Measurements from ENCODE around the gene NEU3. TPM values are rescaled to one million over a fixed set of nuclear protein-coding genes. Genes with fewer than 3 reads are reported as not detected.

Gene NEU3
- total RNA-seq, 6 donors from 2014 or later: 6.2 to 36.7 (median 11.5) TPM

DNA sequence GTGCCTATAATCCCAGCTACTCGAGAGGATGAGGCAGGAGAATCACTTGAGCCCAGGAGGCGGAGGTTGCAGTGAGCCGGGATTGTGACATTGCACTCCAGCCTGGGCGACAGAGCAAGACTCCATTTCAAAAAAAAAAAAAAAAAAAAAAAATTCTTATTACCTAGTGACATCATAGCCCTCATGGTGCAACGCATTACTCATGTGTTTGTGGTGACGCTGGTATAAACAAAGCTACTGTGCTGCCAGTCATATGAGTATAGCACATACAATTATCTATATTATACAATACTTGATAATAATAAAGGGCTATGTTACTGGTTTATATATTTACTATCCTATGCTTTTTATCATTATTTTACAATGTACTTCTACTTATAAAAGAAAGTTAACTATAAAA lies 66.8 kb downstream of the NEU3 start:
- Histone ChIP-seq H3K27ac (no peak overlapping the region), H3K27me3 (no peaks in the 10 kb centered on the region), H3K4me1 (no peaks in the 10 kb centered on the region), H3K9me3 (peaks cover 0 to 6% (median 2%) of the 10 kb centered on the region in 4 donors), H3K4me3 (no peak overlapping the region), H3K36me3 (no peaks in the 10 kb centered on the region)
- 83 to 89% methylated on average over 6 of the region's 6 CpGs for WGBS, 2 donors
- TF ChIP-seq POLR2A (IDR thresholded peaks at IDR 0.05) (no peak), POLR2AphosphoS5 (IDR thresholded peaks at IDR 0.05) (no peak), CTCF (IDR thresholded peaks at IDR 0.05) (no peak), EP300 (IDR thresholded peaks at IDR 0.05) (no peak)
- DNase-seq: no peak
- ATAC-seq (ENCODE audit: low FRiP score in 2 of 2): no peak

- Histone ChIP-seq H3K27ac (no peak overlapping the region), H3K9me3 (peaks cover 0 to 6% (median 2%) of the 10 kb centered on the region in 4 donors), H3K27me3 (no peaks in the 10 kb centered on the region), H3K4me3 (no peak overlapping the region), H3K4me1 (no peaks in the 10 kb centered on the region), H3K36me3 (no peaks in the 10 kb centered on the region)
- 83 to 89% methylated on average over 3 of the region's 3 CpGs for WGBS, 2 donors
- ATAC-seq (ENCODE audit: low FRiP score in 2 of 2) (no peak), DNase-seq (no peak)
- TF ChIP-seq POLR2AphosphoS5 (IDR thresholded peaks at IDR 0.05) (no peak), POLR2A (IDR thresholded peaks at IDR 0.05) (no peak), CTCF (IDR thresholded peaks at IDR 0.05) (no peak), EP300 (IDR thresholded peaks at IDR 0.05) (no peak)
These were observed 68.1 kb downstream of the NEU3 start for GRCh38 chr11:75056814-75057213.

GRCh38 chr11:75059299-75059698 lies 70.6 kb downstream of the NEU3 start:
- Histone ChIP-seq H3K27me3 (no peaks in the 10 kb centered on the region), H3K9me3 (no peaks in the 10 kb centered on the region), H3K4me1 (no peaks in the 10 kb centered on the region), H3K4me3 (no peak overlapping the region), H3K36me3 (no peaks in the 10 kb centered on the region), H3K27ac (no peak overlapping the region)
- DNase-seq: no peak
- TF ChIP-seq EP300 (IDR thresholded peaks at IDR 0.05) (no peak), POLR2A (IDR thresholded peaks at IDR 0.05) (no peak), POLR2AphosphoS5 (IDR thresholded peaks at IDR 0.05) (no peak)
- ATAC-seq (ENCODE audit: low FRiP score in 2 of 2): no peak

GRCh38 chr11:75063741-75064314 lies 75.1 kb downstream of the NEU3 start:
- Histone ChIP-seq H3K27me3 (no peaks in the 10 kb centered on the region), H3K36me3 (no peaks in the 10 kb centered on the region), H3K4me3 (no peak overlapping the region), H3K27ac (no peak overlapping the region), H3K9me3 (no peaks in the 10 kb centered on the region), H3K4me1 (no peaks in the 10 kb centered on the region)
- no peak for TF ChIP-seq EP300 (IDR thresholded peaks at IDR 0.05)
- no peak for TF ChIP-seq CTCF (IDR thresholded peaks at IDR 0.05)
- TF ChIP-seq POLR2AphosphoS5 (IDR thresholded peaks at IDR 0.05): no peak
- TF ChIP-seq POLR2A (IDR thresholded peaks at IDR 0.05): no peak
- DNase-seq: no peak
- no peak for ATAC-seq (ENCODE audit: low FRiP score in 2 of 2)
- WGBS, 2 donors: 49 to 58% methylated on average over 3 of the region's 3 CpGs

GRCh38 chr11:75066061-75066460 lies 77.3 kb downstream of the NEU3 start:
- no peak overlapping the region for H3K27ac ChIP-seq
- no peaks in the 10 kb centered on the region for H3K9me3 ChIP-seq
- H3K4me3 ChIP-seq: no peak overlapping the region
- no peaks in the 10 kb centered on the region for H3K36me3 ChIP-seq
- 73 to 78% methylated on average over 7 of the region's 7 CpGs for WGBS, 2 donors
- TF ChIP-seq EP300 (IDR thresholded peaks at IDR 0.05) (no peak), CTCF (IDR thresholded peaks at IDR 0.05) (no peak), POLR2A (IDR thresholded peaks at IDR 0.05) (no peak), POLR2AphosphoS5 (IDR thresholded peaks at IDR 0.05) (no peak)
- H3K4me1 ChIP-seq: no peaks in the 10 kb centered on the region
- no peaks in the 10 kb centered on the region for H3K27me3 ChIP-seq
- DNase-seq: no peak
- ATAC-seq (ENCODE audit: low FRiP score in 2 of 2): no peak

Small RNA genes lying within 50 kb of the gene (small RNA-seq; reads per million reads assigned to genes)
- 0 reads per million in 4 donors for gene RNU6-216P

Other genes with a start within 250 kb of the NEU3 start
- gene RNF169, start 240.1 kb upstream of the NEU3 start, total RNA-seq: 10 to 100 TPM; 13.4 to 34.3 (median 22.8) TPM
- 10 to 100 TPM in 5 of 6 donors, 1 to 10 TPM in 1; 9.4 to 25.1 (median 16.7) TPM for gene XRRA1, start 39.8 kb upstream of the NEU3 start, total RNA-seq
- gene SPCS2, start 39.7 kb upstream of the NEU3 start, total RNA-seq: 100 to 1,000 TPM in 2 of 6 donors, 10 to 100 TPM in 4; 15.5 to 150 (median 89.0) TPM
- not detected for gene OR2AT4, start 107.9 kb downstream of the NEU3 start, total RNA-seq
- 100 to 1,000 TPM in 4 of 6 donors, 10 to 100 TPM in 2; 86.2 to 366 (median 193) TPM for gene SLCO2B1, start 162.2 kb downstream of the NEU3 start, total RNA-seq

Measured in upper lobe of left lung (tissue), 6 donors.